NAMALWA (cell line): ENCODE measurements around the gene HBG1.

Source experiments
- DNase-seq: peaks from one replicate; pipeline ENCODE4 v3.0.0-alpha.2; 2015; ENCODE audit warnings: low spot score

The HBG1 gene

GRCh38 chr11:5226732-5227310 is 22.8 kb downstream of the HBG1 start, which contains the start of gene HBB:
Gene HBB (minus strand): TSS chr11:5227071. CDS start chr11:5227021, 50 bp downstream.
- DNase-seq: no peak

- no peak for DNase-seq
Observed at GRCh38 chr11:5225480-5225871, 24.2 kb downstream of the HBG1 start.

- no peak for DNase-seq
Observed at GRCh38 chr11:5224538-5225479, 24.8 kb downstream of the HBG1 start.

- no peak for DNase-seq
Observed at GRCh38 chr11:5223686-5224085, 26.0 kb downstream of the HBG1 start.

- no peak for DNase-seq
Observed at GRCh38 chr11:5223146-5223545, 26.5 kb downstream of the HBG1 start.

GRCh38 chr11:5210376-5210885 is 39.2 kb downstream of the HBG1 start:
- DNase-seq: no peak

GRCh38 chr11:5204787-5205186 is 44.9 kb downstream of the HBG1 start:
- peak; percentile 27 for DNase-seq

GRCh38 chr11:5203366-5203765 is 46.3 kb downstream of the HBG1 start:
- DNase-seq: no peak

- no peak for DNase-seq
Observed at GRCh38 chr11:5200582-5200981, 49.1 kb downstream of the HBG1 start, which contains the start of gene OR51V1. Gene OR51V1 (minus strand): TSS chr11:5200682. CDS start chr11:5200682, 0 bp downstream.

- no peak for DNase-seq
Observed at GRCh38 chr11:5198285-5198684, 51.4 kb downstream of the HBG1 start.
